ENCODE data around the gene INSIG2. TPM values are rescaled to one million over a fixed set of nuclear protein-coding genes. Genes with fewer than 3 reads are reported as not detected.

Gene INSIG2
- total RNA-seq, 1 experiment from 2014 or later: 8.5 TPM

GRCh38 chr2:118078734-118079133 lies 9.5 kb upstream of the INSIG2 start:
- Histone ChIP-seq H3K79me2 (ENCODE audit: low read length) (no peaks in the 10 kb centered on the region), H3K27me3 (ENCODE audit: low read length) (no peaks in the 10 kb centered on the region), H3K4me3 (ENCODE audit: low read length) (no peak overlapping the region), H3K9me2 (replicated peaks; ENCODE audit: low read length) (no peaks in the 10 kb centered on the region), H3F3A (ENCODE audit: low read length, unreplicated experiment) (no peaks in the 10 kb centered on the region), H3K4me2 (ENCODE audit: low read length) (no peak overlapping the region), H3K9me3 (ENCODE audit: low read length) (no peaks in the 10 kb centered on the region), H3K9ac (ENCODE audit: low read length) (no peak overlapping the region), H3K4me1 (ENCODE audit: insufficient read depth, low read length) (peaks cover 6% of the 10 kb centered on the region; the same call in 1 of the 2 replicates), H3K36me3 (ENCODE audit: low read depth, low read length) (no peaks in the 10 kb centered on the region), H4K20me1 (ENCODE audit: low read length) (no peaks in the 10 kb centered on the region), H2AFZ (ENCODE audit: low read length) (no peak overlapping the region), H3K27ac (ENCODE audit: low read length) (no peak overlapping the region)
- ATAC-seq: peak; percentile 31; the same call in 1 of the 2 replicates
- TF ChIP-seq EZH2phosphoT487 (IDR thresholded peaks at IDR 0.05; ENCODE audit: borderline replicate concordance, low read length) (no peak), EZH2 (IDR thresholded peaks at IDR 0.05; ENCODE audit: low read length, unreplicated experiment) (no peak), CTCF (conservative IDR thresholded peaks at IDR 0.05; ENCODE audit: low read depth, low read length) (no peak)
- intact Hi-C loops (cut with micrococcal nuclease): no loop called here
- peak; percentile 12 for DNase-seq
- CTCF ChIA-PET: interaction anchor here (1.2 kb wide), 1 partner anchor 31 kb away, joined by 3 read pairs; no protein-coding TSS in a partner anchor
- POLR2A ChIA-PET (ENCODE audit: unreplicated experiment): interaction anchor here (0.5 kb wide), 1 partner anchor 9 kb away, joined by 7 read pairs; the partner anchor contains the start of gene INSIG2
- BruUV-seq (replicated peaks): no TSS peak

- ChIA-PET CTCF (no interaction called here), POLR2A (ENCODE audit: unreplicated experiment) (interaction anchor here (0.7 kb wide), 1 partner anchor 30 kb away, joined by 3 read pairs; no protein-coding TSS in a partner anchor)
- Histone ChIP-seq H3K27me3 (ENCODE audit: low read length) (no peaks in the 10 kb centered on the region), H3K79me2 (ENCODE audit: low read length) (peaks cover 13% of the 10 kb centered on the region), H3K27ac (ENCODE audit: low read length) (no peak overlapping the region), H3K4me1 (ENCODE audit: insufficient read depth, low read length) (peaks cover 28% of the 10 kb centered on the region), H2AFZ (ENCODE audit: low read length) (no peak overlapping the region), H3K36me3 (ENCODE audit: low read depth, low read length) (no peaks in the 10 kb centered on the region), H3K9me2 (replicated peaks; ENCODE audit: low read length) (no peaks in the 10 kb centered on the region), H3K4me3 (ENCODE audit: low read length) (no peak overlapping the region), H3K4me2 (ENCODE audit: low read length) (no peak overlapping the region), H3K9ac (ENCODE audit: low read length) (no peak overlapping the region), H3F3A (ENCODE audit: low read length, unreplicated experiment) (no peaks in the 10 kb centered on the region), H4K20me1 (ENCODE audit: low read length) (no peaks in the 10 kb centered on the region), H3K9me3 (ENCODE audit: low read length) (no peaks in the 10 kb centered on the region)
- TF ChIP-seq CTCF (conservative IDR thresholded peaks at IDR 0.05; ENCODE audit: low read depth, low read length) (no peak), EZH2 (IDR thresholded peaks at IDR 0.05; ENCODE audit: low read length, unreplicated experiment) (no peak), EZH2phosphoT487 (IDR thresholded peaks at IDR 0.05; ENCODE audit: borderline replicate concordance, low read length) (no peak)
- DNase-seq (peak; percentile 11), ATAC-seq (no peak)
- no TSS peak for BruUV-seq (replicated peaks)
- intact Hi-C loops (cut with micrococcal nuclease): loop anchor here (1.0 to 5.0 kb wide), 3 partner anchors 37 to 100 kb away; no protein-coding TSS in a partner anchor
Measured at GRCh38 chr2:118084491-118085089, 3.7 kb upstream of the INSIG2 start.

Data from PC-3 (cell line).